Measurements from ENCODE around the gene OSTF1.
A peak's percentile ranks its signal among the peaks of the same experiment; 100 is the strongest.

Gene OSTF1

DNA sequence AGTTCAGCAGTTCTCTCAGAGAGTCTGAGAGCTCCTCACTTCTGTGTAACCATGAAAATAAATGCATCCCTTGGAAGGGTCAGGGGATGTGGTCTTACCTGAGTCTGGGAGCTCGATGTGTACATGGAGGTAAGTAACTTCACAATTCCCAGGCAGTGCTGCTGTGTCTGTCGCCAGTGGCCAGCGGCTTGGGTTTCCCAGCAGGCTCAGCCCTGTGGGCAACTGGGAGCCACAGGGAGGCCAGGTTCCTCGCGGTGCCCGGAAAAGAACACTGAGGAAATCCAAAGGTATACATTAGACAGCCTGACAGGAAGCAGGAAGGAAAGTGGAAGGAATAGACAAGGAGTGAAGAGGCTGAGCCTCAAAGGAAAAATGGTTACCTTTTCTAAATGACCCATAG lies 62.2 kb downstream of the OSTF1 start:
- peak overlapping the region; percentile 81 for H3K27ac Mint-ChIP-seq
- no peaks in the 10 kb centered on the region for H3K27me3 Mint-ChIP-seq
- H3K4me1 Mint-ChIP-seq (ENCODE audit: low read depth): peaks cover 77% of the 10 kb centered on the region
- H3K9me3 Mint-ChIP-seq (ENCODE audit: low read depth): no peaks in the 10 kb centered on the region
- H3K36me3 Mint-ChIP-seq: peaks cover 13% of the 10 kb centered on the region
- peak overlapping the region; percentile 42 for H3K4me3 Mint-ChIP-seq

DNA sequence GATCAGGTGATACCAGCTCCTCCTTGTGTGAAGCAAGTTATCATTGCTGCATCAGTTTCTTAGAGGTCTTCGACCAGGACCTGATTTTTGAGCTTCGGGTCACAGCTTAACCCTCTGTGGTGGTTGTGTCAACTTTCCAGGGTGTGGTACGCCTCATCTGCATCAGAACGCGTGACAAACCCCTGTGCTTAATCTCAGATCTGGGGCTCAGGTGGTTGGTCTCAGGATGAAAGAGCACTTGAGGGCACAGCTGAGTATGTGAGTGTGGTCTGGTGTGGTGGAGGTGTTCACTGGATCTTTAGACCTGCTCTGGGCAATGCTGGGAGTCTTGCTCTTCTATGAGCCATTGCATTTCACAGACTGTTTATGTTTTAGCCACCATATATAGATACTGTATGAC lies 64.1 kb downstream of the OSTF1 start:
- Mint-ChIP-seq H3K27ac (peak overlapping the region; percentile 83), H3K36me3 (peaks cover 10% of the 10 kb centered on the region), H3K9me3 (ENCODE audit: low read depth) (no peaks in the 10 kb centered on the region), H3K4me3 (peak overlapping the region; percentile 39), H3K27me3 (no peaks in the 10 kb centered on the region), H3K4me1 (ENCODE audit: low read depth) (peaks cover 74% of the 10 kb centered on the region)

DNA sequence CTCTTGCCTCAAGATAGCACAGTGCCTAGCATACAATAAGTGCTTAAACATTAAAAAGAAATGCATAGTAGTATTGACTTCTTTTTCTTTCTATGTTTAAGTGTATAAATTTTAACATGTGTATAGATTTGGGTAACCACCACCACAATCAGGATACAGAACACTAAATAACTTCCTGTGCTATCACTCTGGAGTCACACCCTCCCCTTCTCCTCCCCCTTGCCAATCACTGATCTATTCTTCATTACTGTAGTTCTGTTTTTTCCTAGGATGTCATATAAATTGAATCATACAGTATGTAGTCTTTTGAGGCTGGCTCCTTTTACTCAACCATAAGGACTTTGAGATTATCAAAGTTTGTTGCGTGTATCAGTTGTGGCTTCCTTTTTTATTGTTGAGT lies 68.5 kb downstream of the OSTF1 start:
- H3K9me3 Mint-ChIP-seq (ENCODE audit: low read depth): no peaks in the 10 kb centered on the region
- H3K4me1 Mint-ChIP-seq (ENCODE audit: low read depth): peaks cover 41% of the 10 kb centered on the region
- no peaks in the 10 kb centered on the region for H3K27me3 Mint-ChIP-seq
- no peak overlapping the region for H3K4me3 Mint-ChIP-seq
- H3K27ac Mint-ChIP-seq: peak overlapping the region; percentile 66
- H3K36me3 Mint-ChIP-seq: peaks cover 9% of the 10 kb centered on the region

DNA sequence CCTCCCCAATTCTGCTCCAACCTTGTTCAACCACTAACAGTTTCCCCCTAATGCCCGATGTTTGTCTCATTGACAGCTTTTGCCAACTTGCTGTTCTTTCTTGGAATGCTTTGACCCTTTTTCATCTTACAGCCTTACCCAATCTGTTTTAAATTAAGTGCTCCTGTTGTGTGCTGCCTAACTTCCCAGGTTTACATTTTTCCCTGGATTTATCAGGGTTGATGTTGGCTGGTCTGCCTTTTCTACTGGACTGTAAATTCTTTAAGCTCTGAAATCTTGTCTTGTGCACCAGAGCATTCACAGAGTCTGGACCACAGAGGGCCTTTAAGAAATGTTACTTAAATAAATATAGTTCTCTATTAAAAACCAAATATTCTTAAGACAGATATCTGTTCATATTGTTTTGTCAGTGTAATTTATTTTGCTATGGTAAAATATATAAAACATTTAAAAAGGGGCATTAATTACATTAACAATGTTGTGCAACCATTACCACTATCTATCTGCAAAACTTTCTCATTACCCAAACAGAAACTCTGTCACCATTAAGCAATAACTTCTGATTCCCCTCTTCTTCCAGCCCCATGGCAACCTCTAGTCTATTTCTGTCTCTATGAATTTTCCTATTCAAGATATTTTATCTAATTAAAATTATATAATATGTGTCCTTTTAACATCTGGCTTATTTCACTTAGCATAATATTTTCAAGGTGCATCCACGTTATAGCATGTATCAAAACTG lies 73.0 kb downstream of the OSTF1 start:
- Mint-ChIP-seq H3K4me1 (ENCODE audit: low read depth) (peaks cover 19% of the 10 kb centered on the region), H3K27ac (no peak overlapping the region), H3K4me3 (no peak overlapping the region), H3K9me3 (ENCODE audit: low read depth) (peaks cover under 1% of the 10 kb centered on the region), H3K36me3 (peaks cover 14% of the 10 kb centered on the region), H3K27me3 (no peaks in the 10 kb centered on the region)

DNA sequence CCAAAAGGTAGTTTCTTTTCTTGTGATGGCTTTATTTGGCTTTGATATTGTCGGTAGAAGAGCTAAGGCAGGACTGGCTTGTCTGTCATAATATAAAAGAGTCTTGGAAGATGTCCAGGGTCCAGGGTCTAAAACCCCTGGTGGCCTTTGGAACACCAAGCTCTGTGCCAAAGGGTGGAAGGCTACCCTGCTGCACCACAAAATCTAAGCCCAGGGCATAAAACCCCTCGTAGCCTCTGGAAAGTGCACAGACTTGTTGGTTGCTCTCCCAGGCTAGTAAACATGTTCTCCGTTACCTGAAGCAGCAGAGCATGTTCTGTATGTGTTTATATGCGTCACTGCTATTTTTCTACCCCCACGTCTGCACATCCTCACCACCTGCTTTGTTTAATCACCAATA lies 75.5 kb downstream of the OSTF1 start:
- Mint-ChIP-seq H3K36me3 (peaks cover 32% of the 10 kb centered on the region), H3K4me1 (ENCODE audit: low read depth) (peaks cover 21% of the 10 kb centered on the region), H3K27ac (no peak overlapping the region), H3K9me3 (ENCODE audit: low read depth) (peaks cover 6% of the 10 kb centered on the region), H3K27me3 (no peaks in the 10 kb centered on the region), H3K4me3 (no peak overlapping the region)

DNA sequence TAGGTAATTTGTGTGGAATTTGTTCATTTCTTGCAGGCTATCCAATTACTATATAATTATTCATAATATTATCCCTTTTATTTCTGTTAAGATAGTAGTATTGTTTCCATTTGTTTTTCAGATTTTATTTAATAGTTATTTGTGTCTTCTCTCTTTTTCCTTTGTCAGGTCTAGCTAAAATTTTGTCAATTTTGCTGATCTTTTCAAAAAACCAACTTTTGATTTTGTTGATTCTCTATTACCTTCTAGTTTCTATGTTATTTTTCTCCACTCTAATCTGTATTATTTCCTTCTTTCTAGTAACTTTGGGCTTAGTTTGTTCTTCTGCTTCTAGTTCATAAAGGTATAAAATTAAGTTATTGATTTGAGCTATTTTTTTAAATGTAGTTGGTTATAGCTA lies 76.3 kb downstream of the OSTF1 start:
- peaks cover 26% of the 10 kb centered on the region for H3K4me1 Mint-ChIP-seq (ENCODE audit: low read depth)
- peaks cover 6% of the 10 kb centered on the region for H3K9me3 Mint-ChIP-seq (ENCODE audit: low read depth)
- no peak overlapping the region for H3K4me3 Mint-ChIP-seq
- H3K27me3 Mint-ChIP-seq: no peaks in the 10 kb centered on the region
- peaks cover 38% of the 10 kb centered on the region for H3K36me3 Mint-ChIP-seq
- H3K27ac Mint-ChIP-seq: no peak overlapping the region

DNA sequence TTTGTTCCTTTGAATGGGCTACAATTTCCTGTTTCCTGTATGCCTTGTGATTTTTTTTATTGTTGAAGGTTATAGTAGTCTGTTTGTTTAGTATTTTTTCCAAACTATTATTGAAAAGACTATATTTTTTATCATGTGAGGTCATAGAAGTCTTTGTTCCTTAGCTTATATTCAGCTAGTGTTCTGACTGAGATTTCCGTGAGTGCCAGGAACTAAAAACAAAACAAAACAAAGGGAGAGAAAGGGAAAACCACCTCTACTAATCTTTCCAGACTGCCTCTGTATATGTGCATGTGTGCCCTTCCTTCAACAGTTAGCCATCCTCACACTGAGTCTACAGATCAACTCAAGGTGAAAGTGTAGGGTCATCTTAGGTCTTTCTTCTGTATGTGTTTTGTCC lies 79.0 kb downstream of the OSTF1 start:
- Mint-ChIP-seq H3K27ac (no peak overlapping the region), H3K4me1 (ENCODE audit: low read depth) (peaks cover 28% of the 10 kb centered on the region)

DNA sequence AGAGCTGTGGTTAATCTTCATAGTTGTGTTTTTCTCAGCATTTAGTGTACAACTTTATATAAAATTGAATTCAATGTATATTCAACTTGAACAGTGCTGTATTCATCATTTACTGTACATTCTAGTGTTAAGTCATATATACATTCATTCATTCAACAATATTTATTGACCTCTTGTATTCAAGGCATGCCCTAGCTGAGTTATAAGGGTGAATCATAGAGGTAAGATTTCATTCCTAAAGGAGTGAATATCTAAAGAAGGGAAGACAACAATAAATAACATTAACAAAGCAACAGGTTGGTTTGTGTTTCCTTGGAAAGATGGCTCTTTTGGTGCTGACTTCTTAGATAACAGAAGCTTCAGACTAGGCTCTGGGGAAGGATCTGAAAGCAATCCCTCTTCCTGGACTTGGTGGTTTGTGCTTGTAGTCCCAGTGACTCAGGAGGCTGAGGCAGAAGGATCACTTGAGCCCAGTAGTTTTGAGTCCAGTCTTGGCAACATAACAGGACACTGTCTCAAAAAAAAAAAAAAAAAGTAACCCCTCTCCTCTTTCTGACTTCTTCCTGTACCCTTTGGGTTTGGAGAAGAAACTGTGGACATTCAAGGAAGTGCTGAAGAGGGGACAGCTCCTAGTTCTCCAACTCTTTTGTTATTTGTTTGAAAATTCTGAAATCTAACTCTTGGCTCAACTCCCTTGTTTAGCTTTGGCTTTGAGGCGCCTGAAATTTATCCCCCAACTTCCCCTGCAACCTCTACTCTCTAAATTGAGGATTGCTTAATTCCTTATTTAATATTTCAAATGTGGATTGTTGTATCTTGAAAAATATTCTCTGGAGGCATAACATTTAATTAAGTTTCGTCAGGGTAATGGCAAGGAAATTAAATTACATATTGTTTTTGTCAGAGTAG lies 80.2 kb downstream of the OSTF1 start:
- Mint-ChIP-seq H3K4me1 (ENCODE audit: low read depth) (peaks cover 28% of the 10 kb centered on the region), H3K27me3 (no peaks in the 10 kb centered on the region), H3K4me3 (no peak overlapping the region), H3K9me3 (ENCODE audit: low read depth) (peaks cover 6% of the 10 kb centered on the region), H3K27ac (no peak overlapping the region), H3K36me3 (peaks cover 39% of the 10 kb centered on the region)

More for the DNA sequence above, 79.0 kb downstream of the OSTF1 start:
- peaks cover 6% of the 10 kb centered on the region for H3K9me3 Mint-ChIP-seq (ENCODE audit: low read depth)
- H3K4me3 Mint-ChIP-seq: no peak overlapping the region
- no peaks in the 10 kb centered on the region for H3K27me3 Mint-ChIP-seq
- H3K36me3 Mint-ChIP-seq: peaks cover 36% of the 10 kb centered on the region

DNA sequence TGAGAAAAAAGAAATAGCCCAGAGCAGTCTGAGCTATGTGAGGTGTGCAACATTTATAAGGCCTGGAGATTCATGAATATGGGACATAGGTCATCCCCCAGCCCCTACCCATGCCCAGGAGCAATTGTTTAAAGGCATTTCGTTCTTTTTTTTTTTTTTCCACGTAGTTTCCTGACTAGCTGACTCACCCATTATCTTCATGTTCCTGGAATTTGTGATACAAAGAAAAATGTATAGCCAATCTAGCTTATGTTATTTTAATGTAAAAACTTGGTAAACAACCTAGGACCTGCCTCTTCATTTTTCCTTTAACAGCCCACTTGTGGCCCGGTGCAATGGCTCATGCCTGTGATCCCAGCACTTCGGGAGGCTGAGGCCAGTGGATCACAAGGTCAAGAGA lies 81.3 kb downstream of the OSTF1 start:
- Mint-ChIP-seq H3K9me3 (ENCODE audit: low read depth) (peaks cover 6% of the 10 kb centered on the region), H3K27ac (no peak overlapping the region), H3K4me3 (no peak overlapping the region), H3K36me3 (peaks cover 36% of the 10 kb centered on the region), H3K27me3 (no peaks in the 10 kb centered on the region), H3K4me1 (ENCODE audit: low read depth) (peaks cover 28% of the 10 kb centered on the region)

DNA sequence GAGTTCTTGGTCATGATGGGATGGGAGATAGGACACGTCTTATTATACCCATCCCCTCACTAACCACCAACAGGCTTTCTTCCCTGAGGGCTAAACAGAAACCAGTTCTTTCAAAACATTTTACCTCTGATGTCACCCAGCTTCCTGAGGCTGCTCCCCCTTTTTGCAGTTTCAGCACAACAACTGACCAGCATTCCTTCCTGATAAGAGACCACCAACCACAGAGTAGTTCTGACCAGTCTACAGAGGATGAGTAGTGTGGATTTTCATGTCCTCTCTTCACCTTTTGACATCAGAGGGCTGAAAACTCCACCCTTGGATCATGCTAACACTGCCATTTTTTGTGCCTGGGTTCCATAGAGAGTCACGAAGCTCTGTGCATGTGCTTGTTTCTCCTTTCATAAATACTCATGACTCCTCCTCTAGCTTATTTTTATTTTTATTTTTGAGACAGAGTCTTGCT lies 82.6 kb downstream of the OSTF1 start:
- peaks cover 6% of the 10 kb centered on the region for H3K9me3 Mint-ChIP-seq (ENCODE audit: low read depth)
- no peaks in the 10 kb centered on the region for H3K27me3 Mint-ChIP-seq
- H3K36me3 Mint-ChIP-seq: peaks cover 33% of the 10 kb centered on the region
- H3K4me1 Mint-ChIP-seq (ENCODE audit: low read depth): peaks cover 27% of the 10 kb centered on the region
- no peak overlapping the region for H3K27ac Mint-ChIP-seq
- no peak overlapping the region for H3K4me3 Mint-ChIP-seq

DNA sequence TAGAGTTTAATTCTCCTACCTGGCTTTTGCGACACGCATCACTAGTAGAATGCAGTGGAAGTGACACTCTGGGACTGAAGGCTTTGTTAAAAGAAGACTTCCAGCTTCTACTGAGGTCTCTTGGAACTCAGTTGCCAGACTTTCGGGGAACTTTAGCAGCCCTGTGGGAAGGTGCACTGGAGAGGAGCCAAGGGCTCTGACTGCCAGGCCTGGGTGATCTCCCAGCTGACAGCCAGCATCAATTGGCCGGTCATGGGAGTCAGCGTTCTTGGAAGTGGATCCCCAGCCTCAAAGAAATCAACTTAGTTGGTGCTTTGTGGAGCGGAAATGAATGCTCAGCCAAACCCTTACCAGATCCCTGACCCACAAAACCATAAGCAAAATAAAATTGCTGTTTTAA lies 87.1 kb downstream of the OSTF1 start:
- H3K27ac Mint-ChIP-seq: no peak overlapping the region
- H3K4me1 Mint-ChIP-seq (ENCODE audit: low read depth): peaks cover 10% of the 10 kb centered on the region
- H3K4me3 Mint-ChIP-seq: no peak overlapping the region
- no peaks in the 10 kb centered on the region for H3K27me3 Mint-ChIP-seq
- H3K9me3 Mint-ChIP-seq (ENCODE audit: low read depth): no peaks in the 10 kb centered on the region
- H3K36me3 Mint-ChIP-seq: peaks cover 5% of the 10 kb centered on the region

DNA sequence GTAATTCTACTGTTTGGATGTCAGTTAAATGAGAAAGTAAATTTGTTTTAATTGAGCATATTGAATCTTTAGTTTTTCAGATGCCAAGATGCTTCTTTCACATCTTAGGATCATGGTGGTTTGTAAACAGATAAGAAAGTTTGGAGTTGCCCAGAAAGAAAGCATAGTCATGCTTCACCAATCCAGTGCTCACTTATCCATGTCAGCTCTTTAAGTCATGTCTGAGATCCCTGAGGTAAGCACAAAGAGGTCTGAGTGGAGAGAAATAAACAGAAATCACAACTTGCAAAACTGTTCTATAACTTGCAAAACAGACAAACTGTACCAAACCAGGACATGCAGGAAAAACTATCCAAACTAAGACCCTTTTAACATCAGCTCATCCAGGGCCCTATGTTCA lies 87.7 kb downstream of the OSTF1 start:
- Mint-ChIP-seq H3K27ac (peak overlapping the region; percentile 3), H3K4me1 (ENCODE audit: low read depth) (peaks cover 8% of the 10 kb centered on the region), H3K27me3 (no peaks in the 10 kb centered on the region), H3K4me3 (no peak overlapping the region), H3K36me3 (peaks cover 5% of the 10 kb centered on the region), H3K9me3 (ENCODE audit: low read depth) (no peaks in the 10 kb centered on the region)

DNA sequence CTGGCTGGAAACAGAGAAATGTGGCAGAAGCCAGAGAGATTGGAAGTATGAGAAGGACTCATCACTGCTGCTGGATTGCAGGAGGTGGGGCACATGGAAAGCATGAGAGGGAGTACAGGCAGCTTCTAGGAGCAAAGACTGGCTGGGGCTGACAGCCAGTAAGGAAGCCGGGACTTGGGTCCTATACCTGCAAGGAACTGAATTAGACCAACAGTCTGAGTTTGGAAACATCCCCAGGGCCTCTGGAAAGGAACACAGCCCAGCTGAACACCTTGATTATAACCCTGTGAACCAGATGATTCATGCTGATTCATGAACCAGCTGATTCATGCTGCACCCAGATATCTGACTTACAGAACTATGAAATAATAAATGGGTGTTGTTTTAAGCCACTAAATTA lies 93.4 kb downstream of the OSTF1 start:
- Mint-ChIP-seq H3K27me3 (no peaks in the 10 kb centered on the region), H3K4me1 (ENCODE audit: low read depth) (peaks cover 12% of the 10 kb centered on the region), H3K4me3 (no peak overlapping the region), H3K27ac (no peak overlapping the region), H3K9me3 (ENCODE audit: low read depth) (no peaks in the 10 kb centered on the region), H3K36me3 (peaks cover 2% of the 10 kb centered on the region)

DNA sequence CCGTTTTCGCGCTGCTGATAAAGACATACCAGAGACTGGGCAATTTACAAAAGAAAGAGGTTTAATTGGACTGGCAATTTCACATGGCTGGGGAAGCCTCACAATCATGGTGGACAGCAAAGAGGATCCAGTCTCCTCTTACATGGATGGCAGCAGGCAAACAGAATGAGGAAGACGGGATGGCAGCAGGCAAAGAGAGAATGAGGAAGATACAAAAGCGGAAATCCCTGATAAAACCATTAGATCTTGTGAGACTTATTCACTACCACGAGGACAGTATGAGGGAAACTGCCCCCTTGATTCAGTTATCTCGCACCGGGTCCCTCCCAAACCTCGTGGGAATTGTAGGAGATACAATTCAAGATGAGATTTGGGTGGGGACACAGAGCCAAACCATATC lies 95.0 kb downstream of the OSTF1 start:
- H3K9me3 Mint-ChIP-seq (ENCODE audit: low read depth): no peaks in the 10 kb centered on the region
- H3K4me3 Mint-ChIP-seq: no peak overlapping the region
- H3K36me3 Mint-ChIP-seq: peaks cover 2% of the 10 kb centered on the region

DNA sequence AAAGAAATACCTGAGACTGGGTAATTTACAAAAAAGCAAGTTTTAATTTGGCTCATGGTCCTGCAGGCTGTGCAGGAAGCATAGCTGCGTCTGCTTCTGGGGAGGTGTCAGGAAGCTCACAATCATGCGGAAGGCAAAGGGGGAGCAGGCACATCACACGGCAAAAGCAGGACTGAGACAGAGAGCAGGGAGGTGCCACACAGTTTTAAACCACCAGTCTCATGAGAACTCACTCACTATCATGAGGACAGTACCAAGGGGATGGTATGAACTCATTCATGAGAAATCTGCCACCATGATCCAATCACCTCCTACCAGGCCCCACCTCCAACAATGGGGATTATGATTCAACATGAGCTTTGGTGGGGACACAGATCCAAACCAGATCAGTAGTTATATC lies 96.2 kb downstream of the OSTF1 start:
- Mint-ChIP-seq H3K9me3 (ENCODE audit: low read depth) (no peaks in the 10 kb centered on the region), H3K4me1 (ENCODE audit: low read depth) (peaks cover 15% of the 10 kb centered on the region), H3K4me3 (no peak overlapping the region), H3K27me3 (no peaks in the 10 kb centered on the region), H3K36me3 (peaks cover 2% of the 10 kb centered on the region), H3K27ac (peak overlapping the region; percentile 83)

More for the DNA sequence above, 95.0 kb downstream of the OSTF1 start:
- Mint-ChIP-seq H3K4me1 (ENCODE audit: low read depth) (peaks cover 15% of the 10 kb centered on the region), H3K27me3 (no peaks in the 10 kb centered on the region), H3K27ac (no peak overlapping the region)

Measured in activated naive CD8-positive, alpha-beta T cell (primary cell).